Caco-2 (cell line): ENCODE results near the gene SMIM45.

Source experiments
- BruUV-seq: library from RNA; stranded (reverse); fragments of 400-500 nt; replicated peaks from 2 replicates; lab custom pipeline; 2021; lab: Mats Ljungman, UMichigan
- CTCF ChIA-PET: fragments of 300-600 bp; sonication (Branson Sonifier 250); formaldehyde crosslinking; loops from one replicate; lab custom pipeline; 2022; ENCODE audit warnings: antibody characterized with exemption; lab: Charles Lee
- POLR2A ChIA-PET: fragments of 300-600 bp; sonication (Branson Sonifier 250); formaldehyde crosslinking; loops from one replicate; lab custom pipeline; 2022; ENCODE audit warnings: antibody characterized with exemption; lab: Charles Lee
- DNase-seq, 2 experiments: peaks; one replicate each; pipeline versions ENCODE4 v3.0.0 to v3.0.0-alpha.2; 2020 to 2022
- H3K27me3 ChIP-seq: replicated peaks from 2 replicates; pipeline ENCODE4 v1.6.0; 2011; ENCODE audit warnings: low read length; ENCODE audit not compliant: control insufficient read depth, insufficient read depth
- H3K36me3 ChIP-seq: 2 replicates; pipeline ENCODE4 v1.5.1; 2011; ENCODE audit warnings: low read length; ENCODE audit not compliant: control insufficient read depth, insufficient read depth
- H3K4me1 ChIP-seq: fragments of 250-450 bp; sonication (Bioruptor Pico); 2 replicates; pipeline ENCODE4 v1.5.1; 2020; ENCODE audit warnings: mild to moderate bottlenecking
- H3K4me3 ChIP-seq: 2 replicates; pipeline ENCODE4 v1.5.1; 2011; ENCODE audit warnings: low read depth, mild to moderate bottlenecking, control low read depth, low read length
- H3K9me3 ChIP-seq: fragments of 250-450 bp; sonication (Bioruptor Pico); 2 replicates; pipeline ENCODE4 v1.5.1; 2020; ENCODE audit warnings: mild to moderate bottlenecking, moderate library complexity
- H3K27ac Mint-ChIP-seq: one replicate; pipeline ENCODE4 v1.8.0; 2022; ENCODE audit warnings: mixed read lengths; ENCODE audit not compliant: unreplicated experiment
- H3K27me3 Mint-ChIP-seq: one replicate; pipeline ENCODE4 v1.8.0; 2022; ENCODE audit warnings: mixed read lengths; ENCODE audit not compliant: insufficient read depth, unreplicated experiment
- H3K36me3 Mint-ChIP-seq: one replicate; pipeline ENCODE4 v1.8.0; 2022; ENCODE audit warnings: mild to moderate bottlenecking, mixed read lengths; ENCODE audit not compliant: insufficient read depth, unreplicated experiment
- H3K4me1 Mint-ChIP-seq: one replicate; pipeline ENCODE4 v1.8.0; 2022; ENCODE audit warnings: low read depth, mixed read lengths; ENCODE audit not compliant: unreplicated experiment
- H3K4me3 Mint-ChIP-seq: one replicate; pipeline ENCODE4 v1.8.0; 2022; ENCODE audit warnings: mild to moderate bottlenecking, moderate library complexity, mixed read lengths; ENCODE audit not compliant: unreplicated experiment
- H3K9me3 Mint-ChIP-seq: one replicate; pipeline ENCODE4 v1.8.0; 2022; ENCODE audit warnings: mixed read lengths; ENCODE audit not compliant: unreplicated experiment
- CTCF ChIP-seq, 2 experiments: fragments of 200-600 bp in 1 of 2; IDR thresholded peaks; 1 replicate in 1 of 2; 2 replicates in 1 of 2; pipeline versions ENCODE4 v1.5.1 to v1.8.0; 2011 to 2022; ENCODE audit warnings: antibody characterized with exemption in 1 of 2, control low read depth in 1 of 2, inconsistent platforms in 1 of 2, low read depth in 1 of 2, low read length in 1 of 2, mild to moderate bottlenecking in 1 of 2, moderate library complexity in 1 of 2; ENCODE audit not compliant: insufficient read depth in 1 of 2, severe bottlenecking in 1 of 2, unreplicated experiment in 1 of 2
- intact Hi-C: fragments of 100-400 bp; cut with micrococcal nuclease; formaldehyde crosslinking; loops from one replicate; pipeline ENCODE4 v1.10.0; 2022; ENCODE audit not compliant: unreplicated experiment

SMIM45 gene

GRCh38 chr22:41931701-41932269, 20.2 kb upstream of the SMIM45 start:
- Mint-ChIP-seq H3K36me3 (peaks cover 47% of the 10 kb centered on the region), H3K4me3 (no peak overlapping the region), H3K27me3 (no peaks in the 10 kb centered on the region), H3K27ac (peak overlapping the region; percentile 39), H3K9me3 (no peaks in the 10 kb centered on the region), H3K4me1 (no peaks in the 10 kb centered on the region)
- Histone ChIP-seq H3K4me1 (no peaks in the 10 kb centered on the region), H3K27me3 (no peaks in the 10 kb centered on the region), H3K9me3 (no peaks in the 10 kb centered on the region), H3K36me3 (no peaks in the 10 kb centered on the region), H3K4me3 (no peak overlapping the region)
- POLR2A ChIA-PET, result no interaction called here
- no TSS peak for BruUV-seq
- DNase-seq, result no peak
- CTCF ChIA-PET, result no interaction called here
- TF ChIP-seq CTCF (IDR thresholded peaks at IDR 0.05; ENCODE audit: insufficient read depth in 1 of 2, low read depth in 1 of 2, low read length in 1 of 2, severe bottlenecking in 1 of 2, unreplicated experiment in 1 of 2), result no peak
- intact Hi-C loops, result no loop called here

- Histone ChIP-seq H3K9me3 (no peaks in the 10 kb centered on the region), H3K4me3 (no peak overlapping the region), H3K27me3 (no peaks in the 10 kb centered on the region), H3K4me1 (no peaks in the 10 kb centered on the region), H3K36me3 (no peaks in the 10 kb centered on the region)
- no peak for DNase-seq
- no peaks in the 10 kb centered on the region for H3K27me3 Mint-ChIP-seq
- H3K4me3 Mint-ChIP-seq, result no peak overlapping the region
- intact Hi-C loops, result no loop called here
- CTCF ChIA-PET, result no interaction called here
- BruUV-seq, result no TSS peak
- TF ChIP-seq CTCF (IDR thresholded peaks at IDR 0.05; ENCODE audit: insufficient read depth in 1 of 2, low read depth in 1 of 2, low read length in 1 of 2, severe bottlenecking in 1 of 2, unreplicated experiment in 1 of 2), result no peak
- peak overlapping the region; percentile 39 for H3K27ac Mint-ChIP-seq
- peaks cover 51% of the 10 kb centered on the region for H3K36me3 Mint-ChIP-seq
- no peaks in the 10 kb centered on the region for H3K9me3 Mint-ChIP-seq
- POLR2A ChIA-PET, result no interaction called here
- H3K4me1 Mint-ChIP-seq, result no peaks in the 10 kb centered on the region
Measured at GRCh38 chr22:41932353-41932752, 19.6 kb upstream of the SMIM45 start.

- intact Hi-C loops, result no loop called here
- no peaks in the 10 kb centered on the region for H3K4me1 Mint-ChIP-seq
- Histone ChIP-seq H3K4me1 (no peaks in the 10 kb centered on the region), H3K36me3 (no peaks in the 10 kb centered on the region), H3K9me3 (no peaks in the 10 kb centered on the region), H3K27me3 (no peaks in the 10 kb centered on the region), H3K4me3 (no peak overlapping the region)
- ChIA-PET POLR2A (no interaction called here), CTCF (no interaction called here)
- no peak for TF ChIP-seq CTCF (IDR thresholded peaks at IDR 0.05; ENCODE audit: insufficient read depth in 1 of 2, low read depth in 1 of 2, low read length in 1 of 2, severe bottlenecking in 1 of 2, unreplicated experiment in 1 of 2)
- no peak overlapping the region for H3K27ac Mint-ChIP-seq
- BruUV-seq, result no TSS peak
- H3K27me3 Mint-ChIP-seq, result no peaks in the 10 kb centered on the region
- H3K36me3 Mint-ChIP-seq, result peaks cover 45% of the 10 kb centered on the region
- H3K9me3 Mint-ChIP-seq, result no peaks in the 10 kb centered on the region
- H3K4me3 Mint-ChIP-seq, result no peak overlapping the region
- no peak for DNase-seq
Measured at GRCh38 chr22:41933411-41934177, 18.4 kb upstream of the SMIM45 start.
